Hematopoietic multipotent progenitor cell (in vitro differentiated cells): ENCODE measurements around the gene NSD2. TPM values are rescaled to one million over a fixed set of nuclear protein-coding genes. Genes with fewer than 3 reads are reported as not detected.
"Not testable (repeated sequence)": the region's sequence is repeated elsewhere in the genome, so short reads cannot be mapped to it uniquely, and the experiment has no call there.

Experiments
- DNase-seq, 3 donors: peaks; one replicate each; pipeline ENCODE4 v3.0.0-alpha.2; 2011 to 2015; ENCODE audit warnings: low read depth in 2 of 3, low spot score in 2 of 3
- total RNA-seq: library from RNA; depleted of rRNA; stranded (reverse); fragments of >200 nt; gene quantifications from one replicate; pipeline ENCODE4 v1.2.3, GENCODE V29; 2012

Gene NSD2
- total RNA-seq, 1 donor, result 41.7 TPM

- not testable (repeated sequence) for DNase-seq
Measured at GRCh38 chr4:1993718-1994516, 122.7 kb downstream of the NSD2 start.

- DNase-seq, result no peak
Measured at GRCh38 chr4:1994938-1995337, 123.7 kb downstream of the NSD2 start.

- DNase-seq, result no peak
Measured at GRCh38 chr4:1996866-1997611, 125.8 kb downstream of the NSD2 start.

GRCh38 chr4:1997712-1998111 lies 126.5 kb downstream of the NSD2 start:
- DNase-seq, result no peak

GRCh38 chr4:1998296-1998695 lies 127.1 kb downstream of the NSD2 start:
- DNase-seq, result no peak

- DNase-seq, result not testable (repeated sequence)
Measured at GRCh38 chr4:1999308-1999707, 128.1 kb downstream of the NSD2 start.

- DNase-seq, result not testable (repeated sequence)
Measured at GRCh38 chr4:2003361-2003760, 132.2 kb downstream of the NSD2 start.

GRCh38 chr4:2006367-2006766 lies 135.2 kb downstream of the NSD2 start:
- DNase-seq, result no peak

- no peak for DNase-seq
Measured at GRCh38 chr4:2006956-2007653, 135.9 kb downstream of the NSD2 start.

GRCh38 chr4:2007804-2008670 lies 136.8 kb downstream of the NSD2 start:
- DNase-seq, result no peak

GRCh38 chr4:2008671-2008920 lies 137.4 kb downstream of the NSD2 start:
- DNase-seq, result no peak

- DNase-seq, result peak; percentile 95 to 98 (median 96)
Measured at GRCh38 chr4:2008921-2009650, 137.9 kb downstream of the NSD2 start, which contains the start of gene NELFA. NELFA (minus strand) TSS chr4:2008974; CDS start chr4:2008959, 15 bp downstream.

- DNase-seq, result peak; percentile 36 to 64 (median 60)
Measured at GRCh38 chr4:2009651-2010233, 138.5 kb downstream of the NSD2 start.

- DNase-seq, result no peak
Measured at GRCh38 chr4:2011583-2011982, 140.4 kb downstream of the NSD2 start.

- DNase-seq, result no peak
Measured at GRCh38 chr4:2015008-2015407, 143.8 kb downstream of the NSD2 start.

GRCh38 chr4:2021358-2022018 lies 150.3 kb downstream of the NSD2 start:
- DNase-seq, result not testable (repeated sequence)

- no peak for DNase-seq
Measured at GRCh38 chr4:2024683-2025082, 153.5 kb downstream of the NSD2 start.

GRCh38 chr4:2025817-2026216 lies 154.6 kb downstream of the NSD2 start:
- no peak for DNase-seq

GRCh38 chr4:2027120-2027519 lies 155.9 kb downstream of the NSD2 start:
- DNase-seq, result not testable (repeated sequence)
